GM19397 (cell line): ENCODE data around the gene MIB2.
A peak's percentile ranks its signal among the peaks of the same experiment; 100 is the strongest.

ENCODE experiments used
- ATAC-seq: cut with Tn5 transposase; IDR thresholded peaks from one replicate; pipeline ENCODE4 v1.9.1; 2021; ENCODE audit warnings: mild to moderate bottlenecking, moderate library complexity; ENCODE audit not compliant: unreplicated experiment

The MIB2 gene

GRCh38 chr1:1614204-1614953 is 921 bp upstream of the MIB2 start:
- no peak for ATAC-seq

GRCh38 chr1:1614954-1615255 is 395 bp upstream of the MIB2 start:
- ATAC-seq = no peak

GRCh38 chr1:1616045-1616790 is 918 bp downstream of the MIB2 start:
- peak; percentile 27 for ATAC-seq

GRCh38 chr1:1616838-1617237 is 1.5 kb downstream of the MIB2 start:
- ATAC-seq = no peak

GRCh38 chr1:1617516-1617915 is 2.2 kb downstream of the MIB2 start:
- no peak for ATAC-seq

- ATAC-seq = no peak
Observed at GRCh38 chr1:1617925-1618324, 2.6 kb downstream of the MIB2 start.

- ATAC-seq = no peak
Observed at GRCh38 chr1:1618396-1619068, 3.2 kb downstream of the MIB2 start.

GRCh38 chr1:1619917-1620361 is 4.6 kb downstream of the MIB2 start:
- ATAC-seq = no peak

GRCh38 chr1:1620433-1621139 is 5.3 kb downstream of the MIB2 start:
- ATAC-seq = no peak

- ATAC-seq = no peak
Observed at GRCh38 chr1:1621173-1622009, 6.1 kb downstream of the MIB2 start.

GRCh38 chr1:1622010-1622787 is 6.9 kb downstream of the MIB2 start:
- ATAC-seq = no peak

- no peak for ATAC-seq
Observed at GRCh38 chr1:1622788-1623094, 7.4 kb downstream of the MIB2 start.

- ATAC-seq = no peak
Observed at GRCh38 chr1:1623181-1623630, 7.9 kb downstream of the MIB2 start.

GRCh38 chr1:1623631-1624442 is 8.5 kb downstream of the MIB2 start:
- ATAC-seq = no peak

GRCh38 chr1:1624443-1625403 is 9.4 kb downstream of the MIB2 start:
- no peak for ATAC-seq

- ATAC-seq = no peak
Observed at GRCh38 chr1:1625404-1625775, 10.1 kb downstream of the MIB2 start.

GRCh38 chr1:1625824-1626206 is 10.5 kb downstream of the MIB2 start:
- no peak for ATAC-seq
